Stimulated activated CD4-positive, alpha-beta T cell treated with anti-CD3 and anti-CD28 coated beads, Interleukin-1b, Interleukin-23, amount 100 ng/mL, for 4 hours (primary cell): Measurements from ENCODE around the gene LRRFIP2.

Source experiments
- DNase-seq, 2 donors: peaks; one replicate each; pipeline ENCODE4 v3.0.0-alpha.2; 2020; ENCODE audit warnings: low read depth in 2 of 2

Gene LRRFIP2

DNA sequence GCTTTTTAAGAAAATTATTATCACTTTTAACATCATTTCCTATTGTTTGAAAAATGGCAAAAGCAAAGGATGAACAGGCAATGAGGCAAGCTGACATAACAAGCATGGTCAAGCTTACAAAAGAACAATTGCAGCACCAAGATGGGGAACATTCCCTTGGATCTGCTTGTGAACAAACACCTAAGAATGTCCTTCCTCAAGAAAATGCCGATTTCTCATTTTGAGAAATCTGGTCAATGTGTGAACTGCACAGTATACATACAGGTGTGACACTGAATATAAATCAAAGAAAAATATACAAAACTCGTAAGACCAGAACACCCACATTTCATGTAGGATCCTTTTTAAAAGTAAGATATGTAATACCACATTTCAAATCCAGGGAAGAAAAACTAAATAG lies 58.9 kb downstream of the LRRFIP2 start:
- no peak for DNase-seq

DNA sequence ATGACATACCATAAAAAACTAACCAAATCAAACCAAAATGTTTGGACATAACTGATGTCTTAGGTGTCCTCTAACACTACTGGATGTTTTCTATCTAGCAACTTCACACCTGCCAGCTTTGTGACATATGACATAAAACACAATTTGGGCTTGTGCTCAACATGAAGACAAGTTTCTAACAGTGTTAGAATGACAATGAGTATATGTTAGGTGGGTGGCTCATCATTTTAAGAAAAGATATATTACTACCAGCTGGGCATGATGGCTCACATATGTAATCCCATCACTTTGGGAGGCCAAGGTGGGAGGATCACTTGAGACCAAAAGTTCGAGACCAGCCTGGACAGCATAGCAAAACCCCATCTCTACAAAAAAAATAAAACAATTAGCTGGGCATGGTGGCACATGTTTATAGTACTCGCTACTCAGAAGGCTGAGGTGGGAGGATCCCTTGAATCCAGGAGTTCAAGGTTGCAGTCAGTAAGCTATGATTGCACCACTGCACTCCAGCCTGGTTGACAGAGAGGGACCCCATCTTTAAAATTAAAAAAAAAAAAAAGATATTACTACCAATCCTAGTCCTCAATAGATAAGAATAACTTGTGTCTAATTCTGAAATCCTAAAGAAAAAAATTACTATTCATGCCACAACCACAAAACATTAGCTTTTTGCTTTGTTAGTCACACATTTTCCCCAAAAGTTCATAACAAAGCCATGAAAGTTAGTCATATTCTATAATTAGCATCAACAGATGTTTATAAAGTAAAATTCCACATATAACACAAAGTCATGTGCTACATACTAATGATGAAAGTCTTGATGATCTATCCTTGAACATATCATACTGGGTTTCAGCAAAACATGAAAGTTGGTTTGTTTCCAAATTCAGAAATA lies 59.9 kb downstream of the LRRFIP2 start:
- no peak for DNase-seq

- DNase-seq = no peak
Measured at GRCh38 chr3:37112987-37113386, 61.4 kb downstream of the LRRFIP2 start.

DNA sequence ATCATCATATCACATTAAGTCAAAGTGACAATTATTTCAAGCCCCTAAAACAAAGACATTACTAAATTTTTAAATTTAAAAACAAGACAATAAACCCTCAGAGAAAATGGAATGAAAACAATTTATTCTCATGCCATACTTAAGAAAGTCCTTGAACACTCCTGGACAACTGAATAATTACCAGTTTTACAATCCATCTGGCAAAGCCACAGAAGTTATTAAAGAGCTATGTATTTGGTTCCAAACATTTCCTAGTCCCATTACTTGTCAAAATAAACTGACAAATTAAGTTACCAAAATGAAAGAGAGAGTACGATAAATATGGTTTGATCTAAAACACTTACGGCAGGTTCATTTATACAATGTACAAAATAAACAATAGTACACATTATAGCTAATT lies 63.2 kb downstream of the LRRFIP2 start:
- DNase-seq = no peak

DNA sequence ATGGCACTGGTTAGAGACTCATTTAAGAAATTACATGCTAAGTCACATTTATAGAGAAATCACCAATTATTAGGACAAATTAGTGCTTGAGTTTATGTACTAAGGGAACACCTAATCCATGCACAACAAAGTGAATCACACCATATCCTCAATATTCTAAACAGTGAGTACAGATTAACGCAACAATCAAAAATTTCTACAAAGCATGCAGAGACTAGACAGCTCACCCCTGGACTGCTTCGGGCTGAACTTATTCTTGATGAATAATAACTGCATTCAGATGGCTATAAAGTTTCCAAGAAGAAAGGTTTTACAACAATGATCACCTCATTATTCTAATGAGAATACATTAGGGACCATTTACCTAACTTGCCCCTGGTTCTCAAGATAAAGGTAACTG lies 66.5 kb downstream of the LRRFIP2 start:
- no peak for DNase-seq

DNA sequence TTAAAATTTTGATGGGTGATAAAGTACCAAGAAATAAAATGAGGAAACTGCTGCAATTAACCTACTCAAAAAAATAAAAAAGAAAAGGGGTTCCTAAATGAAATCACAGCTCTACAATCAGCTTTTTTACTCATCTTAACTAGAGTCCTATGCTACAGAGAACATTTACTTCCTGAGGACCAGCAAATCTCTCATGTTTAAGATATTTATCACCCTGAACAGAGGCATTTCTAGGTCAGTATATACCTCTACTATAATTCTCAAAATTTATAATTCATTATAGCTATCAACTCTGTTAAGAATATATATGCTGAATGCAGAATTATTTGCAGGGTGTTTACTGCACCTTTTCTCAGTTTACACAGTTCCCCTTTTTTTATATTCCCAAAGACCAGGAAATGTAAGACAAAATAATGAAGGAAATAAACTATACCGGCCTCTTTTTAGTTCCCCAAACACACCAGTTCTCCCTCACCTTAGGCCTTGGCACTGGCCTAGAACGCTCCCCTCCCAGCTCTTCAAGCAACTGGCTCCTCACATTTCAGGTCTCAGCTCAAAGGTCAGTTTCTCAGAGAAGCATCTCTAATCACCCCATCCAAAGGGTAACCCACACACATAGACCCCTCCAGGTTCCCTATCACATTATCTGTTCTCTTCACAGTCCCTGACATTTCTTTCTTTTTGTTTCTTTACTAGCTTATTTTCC lies 71.1 kb downstream of the LRRFIP2 start:
- DNase-seq = no peak

GRCh38 chr3:37100411-37100810 lies 74.0 kb downstream of the LRRFIP2 start:
- DNase-seq = no peak

GRCh38 chr3:37099469-37099868 lies 74.9 kb downstream of the LRRFIP2 start:
- no peak for DNase-seq

DNA sequence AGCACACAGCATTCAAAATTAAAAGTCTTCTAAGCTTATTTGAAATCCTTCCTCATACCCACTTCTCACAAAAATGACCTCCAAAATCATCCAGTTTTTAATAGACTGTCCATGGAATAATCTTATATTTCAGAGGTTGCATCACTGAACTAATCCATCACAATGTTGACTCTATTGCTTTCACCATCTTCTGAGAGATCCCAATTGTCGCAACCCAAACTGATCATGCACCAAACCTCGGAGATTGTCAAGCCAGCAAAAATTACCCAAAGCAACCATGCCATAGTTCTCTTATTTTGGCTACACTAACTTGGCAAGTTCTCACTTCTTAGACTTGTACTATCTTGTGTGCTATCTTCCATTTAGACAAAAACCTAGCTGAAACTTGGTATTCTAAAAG lies 75.5 kb downstream of the LRRFIP2 start:
- DNase-seq = no peak

GRCh38 chr3:37097776-37098175 lies 76.6 kb downstream of the LRRFIP2 start:
- DNase-seq = no peak

DNA sequence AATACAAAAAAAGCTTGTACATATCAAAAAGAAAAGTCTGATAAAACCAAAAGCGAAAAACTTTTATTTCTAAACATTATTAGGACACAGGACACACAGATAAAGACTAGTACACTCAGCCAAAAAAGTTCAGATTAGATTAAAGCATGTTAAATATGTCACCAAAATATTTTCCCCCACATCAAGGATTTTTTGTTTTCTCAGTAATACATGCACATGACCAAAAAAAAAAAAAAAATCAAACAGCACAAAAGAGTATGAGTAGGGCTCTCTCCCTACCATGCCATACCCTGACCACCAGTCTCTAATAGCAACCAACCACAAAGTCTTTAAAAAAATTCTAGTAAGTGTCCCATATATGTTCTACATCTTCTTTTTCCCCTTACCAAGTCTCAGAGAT lies 77.4 kb downstream of the LRRFIP2 start:
- no peak for DNase-seq

DNA sequence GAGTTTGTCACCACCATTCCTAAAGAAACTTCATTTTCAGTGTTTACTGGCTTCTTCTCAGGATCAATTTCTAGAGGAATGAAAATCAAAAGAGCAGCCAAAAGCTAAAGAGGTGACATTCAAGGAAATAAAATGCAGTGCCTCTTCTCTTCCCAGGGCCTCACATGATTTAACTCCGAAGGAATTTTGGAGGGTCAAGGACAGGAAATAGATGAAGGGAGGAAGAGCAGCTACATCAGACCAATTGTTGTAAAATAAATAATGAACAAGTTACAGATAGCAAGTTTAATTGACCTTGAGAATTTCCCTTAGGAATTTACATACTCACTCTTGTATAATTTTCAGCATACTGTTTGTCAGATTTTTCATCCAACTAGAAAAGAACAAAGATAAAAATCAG lies 78.1 kb downstream of the LRRFIP2 start:
- DNase-seq = no peak

DNA sequence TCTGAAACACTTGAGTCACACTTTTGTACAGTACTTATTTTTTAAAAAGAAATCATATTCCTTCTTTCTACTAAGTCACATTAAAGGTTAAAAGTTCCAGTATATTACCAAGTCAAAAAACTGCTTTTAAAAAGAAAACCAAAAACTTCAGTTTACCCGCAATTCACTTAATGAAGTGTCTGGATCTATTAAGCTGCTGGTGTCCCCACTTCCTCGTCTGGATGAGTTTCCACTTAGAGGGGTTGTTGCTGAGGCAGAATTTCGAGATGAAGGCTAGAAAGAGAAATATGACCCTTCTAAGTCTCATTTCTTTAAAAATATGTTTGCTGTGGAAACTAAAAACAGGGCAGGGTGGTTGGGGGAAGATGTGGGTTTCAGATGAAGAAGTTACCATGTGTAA lies 79.7 kb downstream of the LRRFIP2 start:
- no peak for DNase-seq

DNA sequence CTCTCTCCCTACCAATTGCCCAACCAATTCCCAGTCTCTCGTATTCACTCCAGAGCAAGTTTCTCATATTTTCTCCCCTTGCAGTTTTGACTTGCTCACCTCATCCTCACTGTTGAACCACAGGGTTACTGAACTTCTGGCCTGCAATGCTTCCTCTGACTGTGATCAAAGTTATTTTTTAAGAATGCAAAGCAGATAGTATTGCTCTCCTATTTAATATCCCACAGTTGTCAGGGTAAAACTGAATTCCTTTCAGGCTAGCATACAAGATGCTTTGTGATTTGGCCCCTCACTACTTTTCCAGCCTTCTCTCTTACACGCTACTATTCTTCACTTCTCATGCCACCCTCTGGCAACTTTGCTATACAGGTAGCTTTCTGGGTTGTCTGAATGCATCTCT lies 80.9 kb downstream of the LRRFIP2 start:
- DNase-seq = no peak

GRCh38 chr3:37092484-37092883 lies 81.9 kb downstream of the LRRFIP2 start:
- DNase-seq = no peak

- DNase-seq = no peak
Measured at GRCh38 chr3:37087870-37088269, 86.5 kb downstream of the LRRFIP2 start.

DNA sequence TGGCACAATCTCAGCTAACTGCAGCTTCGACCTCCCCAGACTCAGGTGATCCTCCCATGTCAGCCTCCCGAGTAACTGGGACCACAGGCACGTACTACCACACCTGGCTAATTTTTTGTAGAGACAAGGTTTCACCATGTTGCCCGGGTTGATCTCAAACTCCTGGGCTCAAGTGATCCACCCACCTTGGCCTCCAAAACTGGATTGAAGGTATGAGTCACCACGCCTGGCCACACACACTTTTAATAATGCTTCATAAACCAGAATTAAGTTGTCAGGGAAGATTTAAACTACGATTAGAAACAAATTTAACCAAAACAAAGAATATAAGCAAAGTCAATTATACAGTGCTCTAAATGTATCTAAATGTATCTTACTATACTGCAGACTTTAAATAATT lies 87.5 kb downstream of the LRRFIP2 start:
- no peak for DNase-seq

- DNase-seq = no peak
Measured at GRCh38 chr3:37082317-37082716, 92.1 kb downstream of the LRRFIP2 start.

DNA sequence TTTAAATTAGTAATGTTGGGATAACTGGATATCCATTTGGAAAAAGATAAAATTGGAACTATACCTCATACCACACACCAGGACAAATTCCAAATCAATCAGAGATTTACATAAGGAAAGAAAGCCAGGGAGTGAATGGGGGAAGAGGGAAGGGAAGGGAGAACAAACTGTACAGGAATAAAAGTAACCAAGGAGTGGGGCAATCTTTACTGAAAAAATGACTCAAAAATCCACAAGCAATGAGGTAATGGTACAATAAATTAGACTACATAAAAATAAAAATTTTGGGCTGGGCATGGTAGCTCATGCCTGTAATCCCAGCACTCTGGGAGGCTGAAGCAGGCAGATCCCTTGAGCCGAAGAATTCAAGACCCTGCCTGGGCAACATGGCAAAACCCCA lies 98.4 kb downstream of the LRRFIP2 start:
- DNase-seq = no peak

DNA sequence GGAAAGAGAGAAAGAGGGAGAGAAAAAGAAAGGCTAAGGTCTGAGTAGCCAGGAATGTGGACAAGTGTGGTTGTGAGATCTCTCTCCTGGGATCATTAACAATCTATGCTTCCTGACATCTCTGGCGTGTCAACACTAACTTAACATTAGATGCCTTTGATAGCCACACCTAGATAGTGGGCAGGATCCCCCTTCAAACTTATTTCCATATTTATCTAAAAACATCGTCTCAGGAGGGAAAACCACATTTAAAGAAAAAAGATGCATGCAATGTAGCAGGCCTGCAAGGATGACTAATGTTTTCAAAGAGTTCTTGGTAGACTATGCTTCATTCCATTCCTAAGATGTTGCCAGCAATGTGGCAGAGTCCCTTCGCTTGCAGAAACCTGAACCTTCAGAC lies 100.2 kb downstream of the LRRFIP2 start:
- no peak for DNase-seq

DNA sequence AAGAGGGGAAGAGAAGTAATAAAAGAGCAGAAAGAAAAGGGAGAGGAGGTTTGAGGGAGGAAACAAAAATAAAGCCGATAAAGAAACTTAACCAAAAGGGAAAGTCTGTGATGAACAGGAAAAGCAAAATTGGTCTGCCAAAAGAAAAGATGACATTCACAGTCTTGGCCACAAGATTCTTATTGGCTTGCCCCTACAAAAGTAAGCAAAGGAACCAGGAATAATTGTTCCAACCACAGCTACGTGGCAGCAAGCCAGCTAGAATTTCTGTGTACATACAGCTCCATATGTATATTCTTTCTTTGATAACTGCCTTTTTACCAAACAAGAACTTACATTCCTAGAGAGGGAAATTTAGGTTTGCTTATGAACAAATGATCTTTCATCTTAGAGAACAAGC lies 101.5 kb downstream of the LRRFIP2 start:
- no peak for DNase-seq

DNA sequence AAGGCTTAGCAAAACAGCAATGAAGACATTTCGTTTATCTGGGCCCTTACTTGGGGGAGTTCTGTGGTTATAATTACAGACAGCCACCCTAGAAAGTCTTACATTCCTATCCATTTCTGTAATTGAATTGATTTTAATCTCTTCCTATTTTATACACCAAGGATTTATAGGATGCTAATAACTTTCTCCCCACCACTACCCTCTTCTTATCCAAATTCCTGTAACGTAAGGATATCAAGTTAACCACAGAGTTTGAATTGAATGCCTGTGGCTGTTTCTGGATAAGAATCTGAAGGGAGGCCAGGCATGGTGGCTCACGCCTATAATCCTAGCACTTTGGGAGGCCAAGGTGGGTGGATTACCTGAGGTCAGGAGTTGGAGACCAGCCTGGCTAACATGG lies 102.5 kb downstream of the LRRFIP2 start:
- no peak for DNase-seq

DNA sequence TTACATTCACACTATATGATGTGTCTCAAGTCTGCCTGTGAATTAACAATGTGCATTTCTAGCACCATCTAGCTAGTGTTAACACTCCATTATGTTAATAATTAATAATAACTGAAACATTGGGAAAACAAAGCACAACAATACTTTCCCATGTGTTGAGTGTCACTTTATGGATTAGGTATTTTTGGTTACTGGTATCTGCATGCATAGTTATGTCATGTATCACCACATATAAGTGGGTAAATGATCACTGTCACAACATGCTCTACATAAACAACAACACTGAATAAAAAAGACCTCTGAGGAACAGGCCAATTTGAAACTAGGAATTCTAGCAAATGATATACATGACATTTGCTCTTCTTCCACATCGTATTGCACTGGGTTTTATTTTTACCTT lies 106.4 kb downstream of the LRRFIP2 start:
- no peak for DNase-seq
